CD4-positive, alpha-beta memory T cell (primary cell): ENCODE measurements around the gene FDX2. TPM values are rescaled to one million over a fixed set of nuclear protein-coding genes. Genes with fewer than 3 reads are reported as not detected.

ENCODE experiments used
- CTCF ChIA-PET: fragments of 350-600 bp; sonication (Branson Sonifier 250); formaldehyde crosslinking; loops from one replicate; lab custom pipeline; 2021; ENCODE audit warnings: inconsistent platforms; ENCODE audit not compliant: partially characterized antibody; lab: Charles Lee
- POLR2A ChIA-PET: fragments of 350-600 bp; sonication (Branson Sonifier 250); formaldehyde crosslinking; loops from one replicate; lab custom pipeline; 2021; ENCODE audit not compliant: partially characterized antibody; lab: Charles Lee
- DNase-seq, 5 donors: peaks; one replicate each; pipeline versions ENCODE4 v3.0.0 to v3.0.0-alpha.2; 2020 to 2022; ENCODE audit warnings: mixed read lengths in 1 of 5
- H3K27ac ChIP-seq: one replicate; pipeline ENCODE4 v1.7.0; 2013; ENCODE audit warnings: low read depth, low read length
- H3K27me3 ChIP-seq: 2 replicates; pipeline ENCODE4 v1.7.0; 2013; ENCODE audit warnings: mild to moderate bottlenecking, low read length, moderate library complexity; ENCODE audit not compliant: insufficient read depth
- H3K36me3 ChIP-seq: 2 replicates; pipeline ENCODE4 v1.7.0; 2013; ENCODE audit warnings: mild to moderate bottlenecking, low read length, moderate library complexity; ENCODE audit not compliant: insufficient read depth
- H3K4me1 ChIP-seq: 2 replicates; pipeline ENCODE4 v1.7.0; 2013; ENCODE audit warnings: mild to moderate bottlenecking, low read length, moderate library complexity; ENCODE audit not compliant: insufficient read depth
- H3K4me3 ChIP-seq, 2 donors: one replicate each; pipeline ENCODE4 v1.7.0; 2013; ENCODE audit warnings: low read length in 2 of 2, mild to moderate bottlenecking in 1 of 2
- H3K9me3 ChIP-seq, 2 donors: one replicate each; pipeline ENCODE4 v1.7.0; 2013; ENCODE audit warnings: low read length in 2 of 2, control low read depth in 1 of 2; ENCODE audit not compliant: control insufficient read depth in 1 of 2
- H3K27ac Mint-ChIP-seq, 7 donors: one replicate each; pipeline ENCODE4 v1.8.0; 2020 to 2021; ENCODE audit warnings: mixed read lengths in 7 of 7, mild to moderate bottlenecking in 6 of 7, inconsistent platforms in 3 of 7, moderate library complexity in 3 of 7
- H3K27me3 Mint-ChIP-seq, 2 donors: one replicate each; pipeline ENCODE4 v1.8.0; 2020 to 2021; ENCODE audit warnings: mixed read lengths in 2 of 2
- H3K36me3 Mint-ChIP-seq, 2 donors: one replicate each; pipeline ENCODE4 v1.8.0; 2020 to 2021; ENCODE audit warnings: mixed read lengths in 2 of 2, inconsistent platforms in 1 of 2, mild to moderate bottlenecking in 1 of 2
- H3K4me1 Mint-ChIP-seq, 4 donors: one replicate each; pipeline ENCODE4 v1.8.0; 2020 to 2021; ENCODE audit warnings: mixed read lengths in 4 of 4, mild to moderate bottlenecking in 1 of 4
- H3K4me3 Mint-ChIP-seq, 8 donors: one replicate each; pipeline ENCODE4 v1.8.0; 2020 to 2021; ENCODE audit warnings: mixed read lengths in 8 of 8, mild to moderate bottlenecking in 7 of 8, moderate library complexity in 6 of 8, inconsistent platforms in 3 of 8
- H3K9me3 Mint-ChIP-seq, 8 donors: one replicate each; pipeline ENCODE4 v1.8.0; 2020 to 2021; ENCODE audit warnings: mixed read lengths in 8 of 8, mild to moderate bottlenecking in 5 of 8, inconsistent platforms in 3 of 8, moderate library complexity in 1 of 8
- intact Hi-C: fragments of 100-400 bp; cut with micrococcal nuclease; formaldehyde crosslinking; loops from one replicate; pipeline ENCODE4 v1.15.1; 2023
- polyA plus RNA-seq, 2 donors: library from polyadenylated mRNA; unstranded; fragments of 300-500 nt; fragmentation: Illumina TruSeq; gene quantifications; one replicate each; pipeline ENCODE4 v1.2.3, GENCODE V29; 2021
- total RNA-seq, 2 experiments: library from RNA; stranded (reverse); gene quantifications; one replicate each; pipeline ENCODE4 v1.2.3, GENCODE V29; 2021

The FDX2 gene
- total and polyA plus RNA-seq, 4 experiments from 2014 or later: 10.6 to 13.6 (median 11.0) TPM

DNA sequence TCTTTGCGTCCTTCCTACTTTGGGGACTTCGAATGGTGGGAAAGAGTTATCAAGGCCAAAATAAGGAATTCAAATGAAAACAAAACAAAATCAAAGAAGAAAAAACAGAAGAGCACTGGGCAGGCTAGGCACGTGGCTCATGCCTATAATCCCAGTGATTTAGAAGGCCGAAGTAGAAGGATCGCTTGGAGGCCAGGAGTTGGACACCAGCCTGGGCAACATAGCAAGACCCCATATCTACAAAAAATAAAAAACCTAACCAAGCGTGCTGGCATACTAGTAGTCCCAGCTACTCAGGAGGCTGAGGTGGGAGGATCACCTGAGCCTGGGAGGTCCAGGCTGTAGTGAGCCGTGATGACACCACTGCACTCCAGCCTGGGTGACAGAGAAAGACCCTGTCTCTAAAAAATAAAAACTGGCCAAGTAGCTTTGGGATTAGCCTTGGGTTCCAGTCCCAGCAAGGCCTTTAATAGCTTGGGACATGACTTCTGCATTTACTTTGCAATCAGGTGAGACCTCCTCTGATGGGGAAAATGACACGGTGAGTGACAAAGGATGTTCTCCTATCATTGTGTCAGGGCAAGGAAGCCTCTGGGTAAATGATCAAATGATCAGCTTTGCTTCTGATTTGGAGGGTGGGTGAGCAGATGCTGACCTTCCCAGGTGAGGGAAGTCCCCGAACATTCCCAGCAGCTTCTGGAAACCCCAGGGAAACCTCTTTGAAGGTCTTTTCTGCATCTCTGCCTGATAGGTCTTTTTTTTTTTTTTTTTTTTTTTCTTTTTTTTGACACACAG is 37.8 kb downstream of the FDX2 start:
- intact Hi-C loops: no loop called here
- Histone ChIP-seq H3K36me3 (peaks cover under 1% of the 10 kb centered on the region), H3K4me3 (no peak overlapping the region), H3K27me3 (no peaks in the 10 kb centered on the region), H3K27ac (no peak overlapping the region), H3K9me3 (no peaks in the 10 kb centered on the region), H3K4me1 (no peaks in the 10 kb centered on the region)
- DNase-seq: no peak
- Mint-ChIP-seq H3K27me3 (no peaks in the 10 kb centered on the region), H3K4me3 (no peak overlapping the region), H3K36me3 (peaks cover 9 to 35% of the 10 kb centered on the region in 2 donors), H3K4me1 (peaks cover 6 to 14% (median 8%) of the 10 kb centered on the region in 4 donors), H3K27ac (peak overlapping the region in 2 of 7 donors; percentile 35 to 77), H3K9me3 (no peaks in the 10 kb centered on the region)
- ChIA-PET CTCF (interaction anchor here (0.8 to 1.6 kb wide), 4 partner anchors 8 to 111 kb away, joined by 3 to 6 read pairs (median 4); no protein-coding TSS in a partner anchor), POLR2A (interaction anchor here (1.9 to 2.2 kb wide), 2 partner anchors 8 to 12 kb away, joined by 8 to 9 read pairs; partner anchors contain the start of gene ICAM5)

DNA sequence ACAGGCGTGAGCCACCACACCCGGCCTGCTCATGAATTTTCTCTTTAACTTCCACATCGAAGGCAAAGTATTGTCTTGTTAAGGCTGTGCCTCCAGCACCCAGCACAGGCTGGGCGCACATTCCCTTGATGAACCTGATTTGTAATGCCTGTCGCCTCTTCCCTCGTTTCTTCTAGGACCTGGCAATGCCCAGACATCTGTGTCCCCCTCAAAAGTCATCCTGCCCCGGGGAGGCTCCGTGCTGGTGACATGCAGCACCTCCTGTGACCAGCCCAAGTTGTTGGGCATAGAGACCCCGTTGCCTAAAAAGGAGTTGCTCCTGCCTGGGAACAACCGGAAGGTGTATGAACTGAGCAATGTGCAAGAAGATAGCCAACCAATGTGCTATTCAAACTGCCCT is 41.2 kb downstream of the FDX2 start:
- H3K9me3 Mint-ChIP-seq: no peaks in the 10 kb centered on the region
- intact Hi-C loops: no loop called here
- Histone ChIP-seq H3K27me3 (no peaks in the 10 kb centered on the region), H3K36me3 (no peaks in the 10 kb centered on the region), H3K4me1 (peaks cover 33% of the 10 kb centered on the region), H3K27ac (no peak overlapping the region), H3K9me3 (no peaks in the 10 kb centered on the region), H3K4me3 (no peak overlapping the region)
- H3K4me3 Mint-ChIP-seq: peak overlapping the region in 1 of 8 donors; percentile 31
- H3K4me1 Mint-ChIP-seq: peaks cover 10 to 40% (median 25%) of the 10 kb centered on the region in 4 donors
- ChIA-PET CTCF (interaction anchor here (1.3 kb wide), 1 partner anchor 106 kb away, joined by 4 read pairs; the partner anchor contains the start of gene TYK2), POLR2A (interaction anchor here (0.7 to 1.1 kb wide), 2 partner anchors 118 to 129 kb away, joined by 3 read pairs; partner anchors contain the start of gene CDC37)
- DNase-seq: no peak
- no peaks in the 10 kb centered on the region for H3K27me3 Mint-ChIP-seq
- H3K27ac Mint-ChIP-seq: peak overlapping the region in 2 of 7 donors; percentile 24 to 90
- peaks cover 4 to 33% of the 10 kb centered on the region in 2 donors for H3K36me3 Mint-ChIP-seq

DNA sequence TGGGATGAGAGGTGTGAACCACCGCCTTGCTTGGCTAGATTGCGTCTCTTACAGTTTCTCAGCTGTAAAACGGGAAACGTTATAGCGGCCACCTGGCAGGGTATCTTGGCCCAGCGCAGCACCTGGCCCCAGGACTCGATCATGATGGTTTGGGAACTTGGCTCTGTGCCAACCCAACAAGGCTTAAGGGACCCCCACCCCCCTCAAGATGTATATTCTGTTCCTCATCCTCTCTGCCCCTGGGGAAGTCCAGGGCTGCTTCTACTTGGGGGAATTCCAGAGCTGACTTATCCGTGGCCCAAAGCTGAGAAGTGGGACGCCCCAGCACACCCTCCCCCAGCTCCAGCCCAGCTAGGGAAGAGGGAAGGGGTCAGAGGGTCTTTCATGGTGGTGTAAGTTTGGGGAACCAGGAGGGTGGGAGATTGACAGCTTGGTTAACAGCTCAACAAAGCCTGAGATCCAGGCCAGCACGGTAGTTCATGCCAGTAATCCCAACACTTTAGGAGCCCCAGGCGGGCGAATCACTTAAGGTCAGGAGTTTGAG is 44.2 kb downstream of the FDX2 start:
- Histone ChIP-seq H3K4me3 (peak overlapping the region; percentile 23 to 82), H3K36me3 (no peaks in the 10 kb centered on the region), H3K27ac (peak overlapping the region; percentile 88), H3K4me1 (peaks cover 34% of the 10 kb centered on the region), H3K9me3 (no peaks in the 10 kb centered on the region), H3K27me3 (no peaks in the 10 kb centered on the region)
- intact Hi-C loops: loop anchor here (1.0 to 2.0 kb wide), 3 partner anchors 17 to 109 kb away; partner anchors contain the start of genes ICAM5, RAVER1 and TYK2
- POLR2A ChIA-PET: interaction anchor here (0.7 to 4.7 kb wide), 25 partner anchors 8 to 167 kb away, joined by 3 to 111 read pairs (median 6); partner anchors contain the start of genes CDC37, FDX2, ICAM4 and ICAM5
- peaks cover 0 to 16% of the 10 kb centered on the region in 2 donors for H3K36me3 Mint-ChIP-seq
- peaks cover 9 to 42% (median 24%) of the 10 kb centered on the region in 4 donors for H3K4me1 Mint-ChIP-seq
- H3K9me3 Mint-ChIP-seq: no peaks in the 10 kb centered on the region
- H3K27me3 Mint-ChIP-seq: no peaks in the 10 kb centered on the region
- H3K27ac Mint-ChIP-seq: peak overlapping the region; percentile 91 to 96 (median 95)
- DNase-seq: peak in 3 of 5 donors; percentile 35 to 77 (median 37)
- CTCF ChIA-PET: interaction anchor here (0.7 to 9.8 kb wide), 20 partner anchors 9 to 208 kb away, joined by 3 to 235 read pairs (median 6); partner anchors contain the start of genes CDC37, ICAM5 and TYK2
- peak overlapping the region; percentile 81 to 91 (median 86) for H3K4me3 Mint-ChIP-seq

DNA sequence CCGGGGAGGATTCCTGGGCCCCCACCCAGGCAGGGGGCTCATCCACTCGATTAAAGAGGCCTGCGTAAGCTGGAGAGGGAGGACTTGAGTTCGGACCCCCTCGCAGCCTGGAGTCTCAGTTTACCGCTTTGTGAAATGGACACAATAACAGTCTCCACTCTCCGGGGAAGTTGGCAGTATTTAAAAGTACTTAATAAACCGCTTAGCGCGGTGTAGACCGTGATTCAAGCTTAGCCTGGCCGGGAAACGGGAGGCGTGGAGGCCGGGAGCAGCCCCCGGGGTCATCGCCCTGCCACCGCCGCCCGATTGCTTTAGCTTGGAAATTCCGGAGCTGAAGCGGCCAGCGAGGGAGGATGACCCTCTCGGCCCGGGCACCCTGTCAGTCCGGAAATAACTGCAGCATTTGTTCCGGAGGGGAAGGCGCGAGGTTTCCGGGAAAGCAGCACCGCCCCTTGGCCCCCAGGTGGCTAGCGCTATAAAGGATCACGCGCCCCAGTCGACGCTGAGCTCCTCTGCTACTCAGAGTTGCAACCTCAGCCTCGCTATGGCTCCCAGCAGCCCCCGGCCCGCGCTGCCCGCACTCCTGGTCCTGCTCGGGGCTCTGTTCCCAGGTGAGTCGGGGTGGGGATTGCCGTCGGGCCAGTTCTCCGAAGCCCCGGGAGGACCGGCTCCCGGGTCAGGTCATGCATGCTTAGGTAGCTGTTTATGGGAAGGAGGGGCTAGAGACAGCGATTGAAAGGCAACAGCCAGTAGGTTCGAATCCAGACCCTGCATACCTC is 45.0 kb downstream of the FDX2 start, which contains the start of gene ICAM1:
ICAM1 (plus strand) TSS at position 505 of the 779 bp plus-strand sequence; CDS start at position 545, 40 bp downstream.
- CTCF ChIA-PET: interaction anchor here (0.6 to 9.8 kb wide), 27 partner anchors 8 to 208 kb away, joined by 3 to 235 read pairs (median 5); partner anchors contain the start of genes CDC37, ICAM4, ICAM5 and TYK2
- no peaks in the 10 kb centered on the region for H3K36me3 ChIP-seq
- Mint-ChIP-seq H3K36me3 (peaks cover 0 to 16% of the 10 kb centered on the region in 2 donors), H3K27ac (peak within 1 kb of the TSS; percentile 91 to 96 (median 95)), H3K9me3 (no peaks in the 10 kb centered on the region), H3K27me3 (no peaks in the 10 kb centered on the region), H3K4me3 (peak within 1 kb of the TSS; percentile 81 to 91 (median 86)), H3K4me1 (peaks cover 9 to 42% (median 24%) of the 10 kb centered on the region in 4 donors)
- H3K9me3 ChIP-seq: no peaks in the 10 kb centered on the region
- H3K27ac ChIP-seq: peak within 1 kb of the TSS; percentile 88
- DNase-seq: peak; percentile 67 to 82 (median 69)
- H3K4me3 ChIP-seq: peak within 1 kb of the TSS; percentile 57 to 82
- intact Hi-C loops: loop anchor here (1.0 to 2.0 kb wide), 3 partner anchors 18 to 110 kb away; partner anchors contain the start of genes ICAM5, RAVER1 and TYK2
- H3K27me3 ChIP-seq: no peaks in the 10 kb centered on the region
- peaks cover 34% of the 10 kb centered on the region for H3K4me1 ChIP-seq
- POLR2A ChIA-PET: interaction anchor here (0.7 to 4.7 kb wide), 30 partner anchors 8 to 167 kb away, joined by 3 to 111 read pairs (median 6); partner anchors contain the start of genes CDC37, FDX2, ICAM4 and ICAM5

DNA sequence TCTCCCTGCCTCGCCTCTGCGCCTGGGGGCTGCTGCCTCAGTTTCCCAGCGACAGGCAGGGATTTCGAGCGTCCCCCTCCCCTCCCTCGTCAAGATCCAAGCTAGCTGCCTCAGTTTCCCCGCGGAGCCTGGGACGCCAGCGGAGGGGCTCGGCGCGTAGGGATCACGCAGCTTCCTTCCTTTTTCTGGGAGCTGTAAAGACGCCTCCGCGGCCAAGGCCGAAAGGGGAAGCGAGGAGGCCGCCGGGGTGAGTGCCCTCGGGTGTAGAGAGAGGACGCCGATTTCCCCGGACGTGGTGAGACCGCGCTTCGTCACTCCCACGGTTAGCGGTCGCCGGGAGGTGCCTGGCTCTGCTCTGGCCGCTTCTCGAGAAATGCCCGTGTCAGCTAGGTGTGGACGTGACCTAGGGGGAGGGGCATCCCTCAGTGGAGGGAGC is 45.6 kb downstream of the FDX2 start:
- Histone ChIP-seq H3K9me3 (no peaks in the 10 kb centered on the region), H3K27me3 (no peaks in the 10 kb centered on the region), H3K36me3 (no peaks in the 10 kb centered on the region), H3K4me3 (peak overlapping the region; percentile 57 to 82), H3K27ac (peak overlapping the region; percentile 88), H3K4me1 (peaks cover 34% of the 10 kb centered on the region)
- Mint-ChIP-seq H3K9me3 (no peaks in the 10 kb centered on the region), H3K4me3 (peak overlapping the region; percentile 81 to 91 (median 86)), H3K27me3 (no peaks in the 10 kb centered on the region), H3K27ac (peak overlapping the region; percentile 91 to 96 (median 95)), H3K4me1 (peaks cover 9 to 42% (median 24%) of the 10 kb centered on the region in 4 donors), H3K36me3 (peaks cover 0 to 14% of the 10 kb centered on the region in 2 donors)
- DNase-seq: peak; percentile 62 to 80 (median 72)
- ChIA-PET CTCF (interaction anchor here (0.9 to 9.8 kb wide), 27 partner anchors 8 to 209 kb away, joined by 3 to 235 read pairs (median 5); partner anchors contain the start of genes CDC37, ICAM4, ICAM5 and TYK2), POLR2A (interaction anchor here (0.8 to 4.7 kb wide), 23 partner anchors 9 to 164 kb away, joined by 3 to 111 read pairs (median 6); partner anchors contain the start of genes CDC37, DNMT1, FDX2 and ICAM4)
- intact Hi-C loops: loop anchor here (2.0 kb wide), 2 partner anchors 19 to 111 kb away; partner anchors contain the start of genes ICAM5 and TYK2
